Measurements from ENCODE around the gene RGMA. TPM values are rescaled to one million over a fixed set of nuclear protein-coding genes. Genes with fewer than 3 reads are reported as not detected.

Gene RGMA
- total RNA-seq, 2 experiments from 2014 or later: not detected

DNA sequence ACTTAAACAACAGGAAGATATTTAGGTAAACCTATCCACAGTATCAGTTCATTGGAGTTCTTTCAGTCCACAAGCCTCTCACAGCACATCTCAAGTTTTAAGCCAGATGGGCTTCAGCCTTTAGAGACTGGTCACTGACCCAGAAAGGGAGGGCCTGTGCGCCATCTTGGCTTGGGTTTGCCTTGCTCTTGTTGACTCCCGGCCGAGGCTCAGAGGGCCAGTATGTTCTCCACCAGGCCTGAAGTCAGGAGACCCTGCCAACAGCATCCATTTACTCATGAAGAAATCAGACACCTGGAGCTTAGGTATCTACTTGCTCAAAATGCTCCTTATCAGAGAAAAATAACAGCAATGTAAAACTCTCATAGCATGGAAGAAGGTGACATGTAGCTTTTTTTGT, 6.2 kb downstream of the RGMA start:
- no TSS peak for BruUV-seq (replicated peaks)
- Histone ChIP-seq H3K79me2 (ENCODE audit: insufficient read depth, low read depth, low read length) (no peaks in the 10 kb centered on the region), H3K36me3 (ENCODE audit: insufficient read depth, low read length) (no peaks in the 10 kb centered on the region), H3K4me2 (ENCODE audit: low read length) (no peak overlapping the region), H3K9me2 (ENCODE audit: insufficient read depth, low read length) (no peaks in the 10 kb centered on the region), H3K4me1 (ENCODE audit: insufficient read depth, low read length, poor library complexity, severe bottlenecking) (no peaks in the 10 kb centered on the region), H3K27ac (ENCODE audit: low read depth, low read length, poor library complexity, severe bottlenecking) (no peak overlapping the region), H4K20me1 (ENCODE audit: insufficient read depth, low read length) (no peaks in the 10 kb centered on the region), H3K4me3 (ENCODE audit: low read depth, low read length, poor library complexity, severe bottlenecking) (no peak overlapping the region), H3K9me3 (ENCODE audit: low read length) (no peaks in the 10 kb centered on the region), H2AFZ (ENCODE audit: low read length) (no peak overlapping the region)
- CTCF ChIA-PET (ENCODE audit: unreplicated experiment): no interaction called here
- no peak for DNase-seq (ENCODE audit: low spot score)
- intact Hi-C loops (cut with micrococcal nuclease; ENCODE audit: unreplicated experiment): no loop called here
- no peak for TF ChIP-seq CTCF (conservative IDR thresholded peaks at IDR 0.05; ENCODE audit: low read length)
- no peak for TF ChIP-seq EZH2phosphoT487 (IDR thresholded peaks at IDR 0.05; ENCODE audit: borderline replicate concordance, low read depth, low read length)
- POLR2A ChIA-PET: no interaction called here

- no peak for DNase-seq (ENCODE audit: low spot score)
- Histone ChIP-seq H2AFZ (ENCODE audit: low read length) (no peak overlapping the region), H3K9me2 (ENCODE audit: insufficient read depth, low read length) (no peaks in the 10 kb centered on the region), H3K79me2 (ENCODE audit: insufficient read depth, low read depth, low read length) (no peaks in the 10 kb centered on the region), H3K9me3 (ENCODE audit: low read length) (no peaks in the 10 kb centered on the region), H3K36me3 (ENCODE audit: insufficient read depth, low read length) (no peaks in the 10 kb centered on the region), H3K4me2 (ENCODE audit: low read length) (no peak overlapping the region), H3K4me1 (ENCODE audit: insufficient read depth, low read length, poor library complexity, severe bottlenecking) (no peaks in the 10 kb centered on the region), H3K4me3 (ENCODE audit: low read depth, low read length, poor library complexity, severe bottlenecking) (no peak overlapping the region), H3K27ac (ENCODE audit: low read depth, low read length, poor library complexity, severe bottlenecking) (no peak overlapping the region), H4K20me1 (ENCODE audit: insufficient read depth, low read length) (no peaks in the 10 kb centered on the region)
- BruUV-seq (replicated peaks): no TSS peak
- intact Hi-C loops (cut with micrococcal nuclease; ENCODE audit: unreplicated experiment): no loop called here
- POLR2A ChIA-PET: interaction anchor here (0.6 kb wide), 1 partner anchor 1348 kb away, joined by 3 read pairs; no protein-coding TSS in a partner anchor
- no peak for TF ChIP-seq EZH2phosphoT487 (IDR thresholded peaks at IDR 0.05; ENCODE audit: borderline replicate concordance, low read depth, low read length)
- no peak for TF ChIP-seq CTCF (conservative IDR thresholded peaks at IDR 0.05; ENCODE audit: low read length)
- CTCF ChIA-PET (ENCODE audit: unreplicated experiment): no interaction called here
Observed at GRCh38 chr15:93081399-93081798, 7.6 kb downstream of the RGMA start.

DNA sequence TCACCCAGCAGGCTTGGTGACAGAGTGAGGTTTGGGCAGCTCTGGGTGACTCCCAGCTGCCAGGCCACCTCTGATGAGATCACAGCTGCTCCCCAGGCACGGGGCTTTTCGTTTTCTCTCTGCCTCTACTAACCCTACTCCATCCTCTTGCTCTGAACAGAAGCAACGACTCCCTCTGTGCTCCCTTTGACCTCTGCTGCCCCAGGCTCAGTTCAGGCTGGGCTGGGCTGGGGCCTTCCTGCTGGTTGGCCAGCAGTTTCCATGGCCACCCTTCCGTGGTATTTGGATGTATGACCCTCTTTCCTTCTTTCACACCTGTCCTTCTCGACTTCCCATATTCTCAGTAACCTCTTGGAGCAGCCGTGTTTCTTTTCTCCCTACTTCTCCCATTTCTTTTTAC, 8.6 kb downstream of the RGMA start:
- Histone ChIP-seq H2AFZ (ENCODE audit: low read length) (no peak overlapping the region), H3K79me2 (ENCODE audit: insufficient read depth, low read depth, low read length) (no peaks in the 10 kb centered on the region), H3K9me2 (ENCODE audit: insufficient read depth, low read length) (no peaks in the 10 kb centered on the region), H3K4me1 (ENCODE audit: insufficient read depth, low read length, poor library complexity, severe bottlenecking) (no peaks in the 10 kb centered on the region), H4K20me1 (ENCODE audit: insufficient read depth, low read length) (no peaks in the 10 kb centered on the region), H3K4me3 (ENCODE audit: low read depth, low read length, poor library complexity, severe bottlenecking) (no peak overlapping the region), H3K4me2 (ENCODE audit: low read length) (no peak overlapping the region), H3K36me3 (ENCODE audit: insufficient read depth, low read length) (no peaks in the 10 kb centered on the region), H3K9me3 (ENCODE audit: low read length) (no peaks in the 10 kb centered on the region), H3K27ac (ENCODE audit: low read depth, low read length, poor library complexity, severe bottlenecking) (no peak overlapping the region)
- BruUV-seq (replicated peaks): no TSS peak
- ChIA-PET POLR2A (no interaction called here), CTCF (ENCODE audit: unreplicated experiment) (no interaction called here)
- TF ChIP-seq EZH2phosphoT487 (IDR thresholded peaks at IDR 0.05; ENCODE audit: borderline replicate concordance, low read depth, low read length) (no peak), CTCF (conservative IDR thresholded peaks at IDR 0.05; ENCODE audit: low read length) (no peak)
- DNase-seq (ENCODE audit: low spot score): no peak
- intact Hi-C loops (cut with micrococcal nuclease; ENCODE audit: unreplicated experiment): no loop called here

Measured in OCI-LY7 (cell line).